NCI-H2227 (cell line): ENCODE results near the gene UGGT2.
"Not testable (repeated sequence)": the region's sequence is repeated elsewhere in the genome, so short reads cannot be mapped to it uniquely, and the experiment has no call there.

ENCODE experiments used
- DNase-seq: peaks from one replicate; lab custom pipeline; 2025; ENCODE audit not compliant: unreplicated experiment; lab: John Stamatoyannopoulos, UW

Gene UGGT2

DNA sequence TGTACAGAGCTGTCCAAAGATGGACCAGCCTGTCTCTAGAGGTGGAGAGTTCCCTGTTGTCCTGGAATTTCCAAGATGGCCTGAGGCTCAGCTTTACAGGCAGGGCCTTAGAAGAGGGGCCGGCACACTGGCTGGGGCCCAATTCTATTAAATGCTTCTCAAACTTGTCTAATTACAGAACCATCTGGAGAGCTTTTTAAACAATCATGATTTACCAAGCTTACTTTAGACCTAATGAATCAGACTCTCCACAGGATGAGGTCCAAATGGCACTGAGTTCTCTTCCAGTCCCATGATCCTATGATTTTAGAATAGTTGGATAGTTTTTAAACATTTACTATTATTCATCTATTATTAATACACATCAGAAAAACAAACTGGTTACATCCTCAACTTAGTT lies 252.8 kb downstream of the UGGT2 start:
- no peak for DNase-seq

DNA sequence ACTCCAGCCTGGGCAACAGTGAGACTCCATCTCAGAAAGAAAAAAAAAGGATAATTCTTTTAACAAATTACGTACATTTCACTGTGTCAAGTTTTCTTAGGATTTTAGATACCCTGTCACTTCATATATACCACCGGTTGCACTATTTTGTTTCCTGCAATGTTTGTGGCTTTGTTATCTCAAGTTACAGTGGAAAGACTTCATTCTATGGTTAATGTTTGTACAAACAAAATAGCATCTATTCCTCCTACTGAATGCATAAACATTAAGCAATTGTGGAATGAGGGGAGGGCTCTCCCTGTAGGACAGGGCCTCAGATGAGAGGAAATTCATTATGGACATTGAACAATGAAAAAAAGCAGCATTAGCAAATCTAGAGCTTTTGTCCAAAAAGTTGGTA lies 256.2 kb downstream of the UGGT2 start:
- no peak for DNase-seq

DNA sequence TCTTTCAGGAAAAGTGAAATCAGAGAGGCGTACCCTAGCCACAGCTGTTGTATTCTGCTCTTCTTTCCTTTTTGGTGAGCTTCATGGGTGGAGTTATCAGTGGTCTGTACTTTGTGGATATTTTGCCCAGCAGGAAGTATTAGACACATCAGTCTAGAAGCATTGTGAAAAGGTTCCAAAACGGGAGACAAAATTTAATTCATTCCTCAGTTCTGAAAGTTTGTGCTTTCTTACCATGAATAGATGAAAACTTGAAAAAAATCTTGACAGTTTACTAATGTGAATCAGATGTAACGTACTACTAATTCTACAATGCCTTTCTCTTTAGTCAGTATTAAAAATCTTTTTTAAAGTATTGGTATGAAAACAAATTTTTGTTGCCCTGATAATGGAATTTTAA lies 259.4 kb downstream of the UGGT2 start:
- DNase-seq = no peak

DNA sequence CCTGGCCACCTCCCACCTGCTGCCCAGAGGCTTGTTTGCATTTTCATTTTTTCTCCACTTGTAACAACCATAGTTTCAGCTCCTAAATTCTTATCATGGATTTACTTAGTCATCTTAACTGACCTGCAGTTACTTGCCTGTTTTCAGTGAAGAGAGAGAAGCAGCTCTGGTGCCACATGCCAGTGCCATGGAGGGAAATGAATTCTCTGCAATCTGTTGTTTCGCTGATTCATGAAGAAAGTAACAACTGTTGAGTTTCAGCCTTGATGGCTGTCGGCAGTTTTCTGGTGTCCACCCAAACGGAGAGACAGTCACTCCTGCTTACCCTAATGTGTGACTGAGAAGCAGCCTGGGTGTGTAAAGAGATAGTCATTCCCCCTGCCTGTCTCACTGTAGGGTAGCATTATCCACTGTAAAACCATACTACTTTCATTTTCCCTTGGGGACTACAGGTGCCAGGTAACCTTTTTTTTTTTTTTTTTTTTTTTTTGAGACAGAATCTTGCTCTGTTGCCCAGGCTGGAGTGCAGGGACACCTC lies 260.1 kb downstream of the UGGT2 start:
- DNase-seq = no peak

DNA sequence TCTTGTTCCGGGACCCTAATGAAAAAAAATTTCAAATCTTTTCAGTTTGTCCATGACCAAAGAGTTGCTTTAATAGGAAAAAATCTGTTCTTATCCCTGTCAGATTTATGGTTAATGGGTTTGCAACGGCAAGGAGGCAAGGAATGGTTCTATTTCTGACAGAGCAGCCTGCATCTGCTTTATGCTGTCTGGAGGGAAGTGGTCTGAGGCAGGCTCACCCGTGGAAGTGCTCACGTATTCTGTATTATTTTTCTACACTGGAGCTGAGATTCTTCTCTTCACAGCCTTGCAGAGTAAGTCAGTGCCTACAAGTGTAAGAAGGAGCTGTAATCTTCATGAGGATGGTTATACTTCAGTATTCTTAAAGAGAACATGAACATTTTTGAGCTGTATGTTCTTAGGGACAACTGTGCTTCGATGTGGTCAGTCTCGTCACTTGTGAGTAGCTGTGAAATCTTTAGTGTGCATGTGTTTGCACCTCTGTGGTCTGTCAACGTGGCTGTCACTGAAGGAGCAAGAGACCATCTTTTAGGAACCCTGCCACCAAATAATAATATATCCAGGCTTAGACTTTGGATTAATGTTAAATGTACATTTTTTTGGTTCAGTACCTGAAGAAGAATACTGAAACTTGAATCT lies 262.0 kb downstream of the UGGT2 start:
- no peak for DNase-seq

DNA sequence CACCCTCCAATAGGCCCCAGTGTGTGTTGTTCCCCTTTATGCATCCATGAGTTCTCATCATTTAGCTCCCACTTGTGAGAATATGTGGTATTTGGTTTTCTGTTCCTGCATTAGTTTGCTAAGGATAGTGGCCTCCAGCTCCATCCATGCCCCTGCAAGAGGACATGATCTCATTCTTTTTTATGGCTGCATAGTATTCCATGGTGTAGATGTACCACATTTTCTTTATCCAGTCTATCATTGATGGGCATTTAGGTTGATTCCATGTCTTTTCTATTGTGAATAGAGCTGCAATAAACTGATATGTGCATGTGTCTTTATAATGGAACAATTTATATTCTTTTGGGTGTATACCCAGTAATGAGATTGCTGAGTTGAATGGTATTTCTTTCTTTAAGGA lies 263.9 kb downstream of the UGGT2 start:
- not testable (repeated sequence) for DNase-seq

DNA sequence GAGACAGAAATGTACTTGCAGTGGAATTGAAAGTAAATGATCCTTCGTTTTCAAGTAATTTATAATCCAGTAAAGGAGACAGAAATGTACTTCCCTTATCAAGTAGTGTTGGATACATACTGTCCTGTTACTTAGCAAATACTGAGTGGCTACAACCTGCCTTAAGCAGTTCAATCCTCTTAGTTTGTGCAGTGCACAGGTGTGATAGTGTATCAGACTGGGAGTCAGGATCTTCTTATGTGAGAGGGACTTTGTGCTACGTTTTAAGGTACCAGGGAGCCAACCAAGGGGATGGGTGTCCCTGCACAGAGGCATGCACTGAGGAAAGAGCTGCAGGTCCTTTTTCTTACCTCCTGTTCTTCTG lies 265.1 kb downstream of the UGGT2 start:
- no peak for DNase-seq

DNA sequence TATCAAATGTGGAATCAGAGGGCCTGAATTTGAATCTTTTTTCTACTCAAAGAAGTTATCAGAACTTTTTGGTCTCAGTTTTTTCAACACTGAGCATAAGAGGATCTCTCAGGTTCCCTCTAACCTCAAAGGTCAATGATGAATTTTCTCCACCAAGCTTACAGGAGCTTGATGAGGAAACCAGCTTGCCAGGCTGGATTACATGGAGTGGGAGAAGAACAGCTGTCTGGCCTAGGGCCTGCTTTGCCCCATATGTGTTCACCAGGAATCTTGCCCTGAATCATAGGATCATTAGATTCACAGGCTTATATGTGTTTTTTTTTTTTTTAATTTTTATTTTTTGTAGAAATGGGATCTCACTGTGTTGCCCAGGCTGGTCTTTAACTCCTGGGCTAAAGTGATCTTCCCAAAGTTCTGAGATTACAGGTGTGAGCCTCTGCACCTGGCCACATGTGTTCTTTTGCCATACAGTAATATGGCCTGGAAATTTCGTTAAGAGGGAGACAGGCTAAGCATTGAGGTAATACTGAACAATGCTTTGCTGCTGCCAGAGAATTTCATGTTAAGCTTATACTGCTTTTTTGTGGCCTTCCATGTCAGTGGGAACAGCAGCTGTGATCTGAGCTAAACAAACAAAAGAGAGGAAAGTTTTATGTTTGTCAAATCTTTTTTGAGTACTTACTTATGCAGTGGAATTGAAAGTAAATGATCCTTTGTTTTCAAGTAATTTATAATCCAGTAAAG lies 265.7 kb downstream of the UGGT2 start:
- DNase-seq = no peak

DNA sequence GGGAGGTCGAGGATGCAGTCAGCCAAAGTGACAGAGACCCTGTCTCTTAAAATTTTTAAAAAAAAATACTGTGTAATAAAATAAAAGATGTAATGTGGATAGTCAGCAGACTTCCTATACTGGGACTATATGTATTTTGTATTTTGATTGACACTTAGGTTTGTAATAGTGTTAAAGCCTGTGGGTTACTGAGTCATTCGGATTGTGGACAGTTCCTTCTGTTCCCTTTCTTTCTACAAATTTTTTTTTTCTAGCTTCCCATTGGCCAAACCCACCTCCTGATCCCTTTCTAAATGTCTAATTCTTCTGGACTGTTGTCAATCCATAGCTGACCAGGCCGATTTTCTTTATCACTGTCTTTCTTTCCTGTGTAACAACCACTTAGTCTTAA lies 268.3 kb downstream of the UGGT2 start:
- DNase-seq = no peak

DNA sequence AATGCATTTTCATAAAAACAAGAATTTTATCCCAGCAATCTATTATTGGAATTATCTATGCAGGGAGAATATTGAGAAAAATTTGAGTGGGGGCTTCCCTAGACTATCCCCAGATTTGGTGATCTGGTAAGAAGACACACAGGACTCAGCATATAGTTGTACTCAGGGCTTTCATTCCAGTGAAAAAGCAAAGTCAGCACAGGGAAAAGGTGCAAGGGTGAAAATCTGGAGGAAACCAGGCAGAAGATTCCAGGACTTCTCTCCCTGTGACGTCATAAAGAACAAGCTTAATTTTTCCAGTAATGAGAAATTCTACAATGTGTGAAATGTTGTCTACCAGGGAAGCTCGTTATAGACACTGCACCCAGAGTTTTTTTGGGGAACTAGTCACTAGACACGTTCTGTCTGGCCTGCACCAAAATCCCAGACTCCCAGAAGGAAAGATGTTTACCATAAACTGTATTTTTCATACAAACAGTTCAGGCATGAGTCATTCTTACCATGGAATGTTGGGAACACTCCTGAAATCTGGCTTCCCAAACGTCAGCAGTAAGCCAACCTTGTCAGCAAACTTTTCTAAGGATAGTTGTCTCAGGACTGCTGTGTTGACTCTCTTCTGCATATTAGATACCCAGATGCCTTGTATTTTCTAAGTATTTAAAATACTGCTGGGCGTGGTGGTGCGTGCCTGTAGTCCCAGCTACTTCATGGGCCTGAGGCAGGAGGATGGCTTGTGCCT lies 268.9 kb downstream of the UGGT2 start:
- DNase-seq = no peak

DNA sequence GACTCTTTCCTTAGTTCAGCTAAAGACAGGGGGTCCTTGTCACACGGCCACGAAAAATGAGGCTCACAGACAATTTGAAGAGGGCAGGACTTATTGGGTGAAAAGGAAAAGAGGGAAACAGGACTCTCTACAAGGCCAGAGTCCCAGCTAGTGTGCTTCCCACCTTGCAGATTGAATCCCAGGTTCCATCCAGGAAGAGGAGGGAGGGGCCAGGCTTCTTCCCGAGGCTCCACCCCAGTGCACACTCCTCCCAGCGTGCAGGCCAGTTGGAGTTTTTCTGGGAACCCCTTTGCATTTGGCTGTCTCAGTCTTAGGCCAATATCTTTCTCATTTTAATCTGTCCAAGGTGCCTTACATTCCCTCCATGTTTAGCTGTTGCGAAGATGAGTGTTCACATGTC lies 269.5 kb downstream of the UGGT2 start:
- no peak for DNase-seq

DNA sequence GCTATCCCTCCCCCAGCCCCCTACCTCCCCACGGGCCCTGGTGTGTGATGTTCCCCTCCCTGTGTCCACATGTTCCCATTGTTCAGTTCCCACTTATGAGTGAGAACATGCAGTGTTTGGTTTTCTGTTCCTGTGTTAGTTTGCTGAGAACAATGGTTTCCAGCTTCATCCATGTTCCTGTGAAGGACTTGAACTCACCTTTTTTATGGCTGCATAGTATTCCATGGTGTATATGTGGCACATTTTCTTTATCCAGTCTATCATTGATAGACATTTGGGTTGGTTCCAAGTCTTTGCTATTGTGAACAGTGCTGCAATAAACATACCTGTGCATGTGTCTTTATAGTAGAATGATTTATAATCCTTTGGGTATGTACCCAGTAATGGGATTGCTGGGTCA lies 271.3 kb downstream of the UGGT2 start:
- DNase-seq = not testable (repeated sequence)

DNA sequence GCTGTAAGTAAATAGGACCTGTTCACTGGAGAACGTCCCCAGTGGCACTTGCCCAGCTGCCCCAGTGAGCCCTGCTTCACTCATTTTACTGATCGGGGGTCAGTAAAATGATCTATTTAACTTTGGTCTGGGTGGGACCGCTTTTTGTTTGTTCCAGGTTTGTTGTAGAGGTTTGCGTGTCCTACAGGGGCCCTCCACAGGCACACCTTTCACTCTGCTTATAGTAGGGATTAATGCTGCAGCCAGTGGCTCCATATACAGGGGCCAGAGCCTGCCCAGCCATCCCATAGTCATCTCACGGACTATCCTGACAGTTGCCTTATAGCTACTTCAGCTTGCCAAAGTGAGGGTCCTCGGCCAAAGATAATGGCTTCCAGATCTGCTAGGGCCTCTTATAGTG lies 272.2 kb downstream of the UGGT2 start:
- no peak for DNase-seq

DNA sequence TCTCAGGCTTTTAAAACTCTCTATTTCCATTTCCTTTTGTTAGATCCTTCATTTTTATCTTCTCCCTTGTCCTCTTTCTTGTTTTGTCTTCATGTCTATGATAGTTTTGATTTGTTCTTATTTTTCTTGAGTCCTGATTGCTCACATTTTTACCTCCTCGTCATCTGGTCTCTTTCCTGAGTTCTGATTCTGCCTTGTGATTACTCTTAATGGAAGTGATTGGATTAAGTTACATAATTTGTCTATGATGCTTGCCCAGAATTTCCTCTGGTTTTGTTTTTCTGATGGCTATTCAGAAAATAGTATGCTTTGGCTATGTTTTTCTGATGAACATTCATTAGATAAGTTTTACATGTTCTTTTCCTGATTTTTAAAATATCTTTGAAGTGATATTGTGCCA lies 273.7 kb downstream of the UGGT2 start:
- no peak for DNase-seq

DNA sequence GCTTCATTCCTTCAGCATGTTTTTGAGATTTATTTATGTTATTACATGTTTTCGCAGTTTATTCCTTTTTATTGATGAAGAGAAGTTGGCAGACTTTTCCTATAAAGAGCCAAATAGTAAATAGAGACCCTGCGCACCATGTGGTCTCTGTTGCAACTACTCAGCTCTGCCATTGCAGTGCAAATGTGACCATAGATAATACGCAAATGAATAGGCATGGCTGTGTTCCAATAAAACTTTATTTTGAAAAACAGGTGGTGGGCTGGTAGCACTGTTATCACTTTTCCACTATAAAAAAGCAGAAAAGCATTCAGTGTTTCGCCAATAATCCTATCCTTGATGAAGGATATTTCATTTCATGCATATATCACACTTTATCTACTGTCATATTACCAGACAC lies 281.3 kb downstream of the UGGT2 start:
- no peak for DNase-seq

DNA sequence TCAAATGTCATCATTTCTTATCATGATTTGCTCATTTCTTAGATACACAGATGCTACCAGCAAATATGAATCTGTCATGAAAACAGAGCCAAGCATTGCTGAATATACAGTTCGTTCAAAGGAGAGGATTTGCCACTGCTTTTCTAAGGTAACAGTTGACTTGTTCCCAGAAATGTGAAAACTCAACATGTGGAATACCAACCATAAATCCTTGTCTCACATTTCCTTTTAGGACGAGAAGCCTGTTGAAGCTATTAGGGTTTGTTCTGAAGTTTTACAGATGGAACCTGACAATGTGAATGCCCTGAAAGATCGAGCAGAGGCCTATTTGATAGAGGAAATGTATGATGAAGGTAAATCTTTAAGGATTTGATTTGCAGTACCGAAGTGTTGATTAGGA lies 289.6 kb downstream of the UGGT2 start:
- DNase-seq = no peak

DNA sequence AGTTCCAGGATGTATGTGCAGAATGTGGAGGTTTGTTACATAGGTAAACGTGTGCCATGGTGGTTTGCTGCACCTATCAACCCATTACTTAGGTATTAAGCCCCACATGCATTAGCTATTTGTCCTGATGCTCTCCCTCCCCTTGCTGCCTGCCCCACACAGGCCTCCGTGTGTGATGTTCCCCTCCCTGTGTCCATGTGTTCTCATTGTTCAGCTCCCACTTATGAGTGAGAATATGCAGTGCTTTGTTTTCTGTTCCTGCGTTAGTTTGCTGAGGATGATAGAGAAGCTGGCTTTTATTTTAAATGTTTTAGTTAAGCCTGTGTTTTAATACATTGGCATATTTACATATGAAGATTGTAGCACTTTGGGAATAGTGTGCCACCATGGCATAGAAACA lies 290.6 kb downstream of the UGGT2 start:
- not testable (repeated sequence) for DNase-seq

DNA sequence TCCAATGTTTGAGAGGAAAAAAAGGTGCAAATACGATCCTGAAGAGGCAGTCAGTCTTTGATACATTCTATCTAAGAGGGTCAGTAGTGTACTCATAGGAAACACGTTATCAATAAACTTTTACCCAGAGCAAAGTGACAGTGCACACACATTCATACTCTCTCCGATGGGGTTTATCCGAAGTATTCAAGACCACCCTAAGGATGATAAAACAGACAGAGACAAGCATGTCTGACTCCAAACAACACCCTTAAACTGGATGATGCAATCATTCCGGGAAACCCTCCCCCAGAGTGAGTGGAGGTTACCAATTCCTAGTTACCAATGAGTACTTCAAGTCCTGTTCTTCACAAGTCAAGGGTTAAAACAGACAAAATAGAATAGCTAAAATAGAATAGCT lies 297.1 kb downstream of the UGGT2 start:
- DNase-seq = no peak

DNA sequence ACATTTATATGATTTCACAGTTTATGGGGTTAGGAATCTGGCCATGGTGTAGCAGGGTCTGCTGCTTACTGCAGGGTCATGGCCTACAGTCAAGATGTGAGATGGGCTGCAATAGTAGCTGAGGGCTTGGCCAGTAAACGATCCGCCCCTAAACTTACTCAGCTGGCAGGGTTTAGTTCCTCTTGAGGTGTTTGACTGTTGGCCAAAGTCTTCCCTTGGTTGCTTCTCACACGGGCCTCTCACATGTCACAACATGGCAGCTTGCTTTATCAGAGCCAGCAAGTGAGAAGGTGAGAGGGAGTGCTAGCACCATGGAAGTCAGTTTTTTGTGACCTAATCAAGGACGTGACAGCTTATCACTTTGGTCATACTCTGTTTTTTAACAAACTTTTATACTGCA lies 299.1 kb downstream of the UGGT2 start:
- no peak for DNase-seq

DNA sequence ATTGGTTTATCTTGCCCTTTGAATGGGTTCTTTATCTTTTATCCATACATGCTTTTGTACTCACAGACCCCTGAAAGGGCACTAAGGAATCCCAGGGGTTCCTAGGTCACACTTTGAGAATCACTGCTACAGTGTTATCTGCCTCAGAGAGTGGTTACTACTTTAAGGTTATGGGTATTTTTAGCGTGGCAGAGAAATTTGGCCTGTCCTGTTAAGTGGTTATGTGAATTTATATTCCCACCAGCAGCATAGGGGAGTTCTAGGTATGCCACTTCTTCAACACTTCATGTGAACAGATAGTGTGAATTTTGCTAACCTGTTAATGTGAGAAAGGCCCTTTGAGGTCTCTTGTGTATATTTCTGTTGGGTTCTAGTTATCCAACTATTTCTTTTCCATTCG lies 300.5 kb downstream of the UGGT2 start:
- DNase-seq = no peak
